H1 (cell line): ENCODE results near the gene IGSF5. TPM values are rescaled to one million over a fixed set of nuclear protein-coding genes. Genes with fewer than 3 reads are reported as not detected.

Source experiments
- CEBPB ChIP-seq: IDR thresholded peaks from 2 replicates; pipeline ENCODE4 v1.6.1; 2012; ENCODE audit warnings: low read depth, low read length
- CHD7 ChIP-seq: fragments of 300-600 bp; sonication (generic); IDR thresholded peaks from 2 replicates; pipeline ENCODE4 v1.7.1; 2012; ENCODE audit warnings: low read length, moderate library complexity, mild to moderate bottlenecking, inconsistent platforms; ENCODE audit not compliant: insufficient replicate concordance
- MAX ChIP-seq: IDR thresholded peaks from 2 replicates; pipeline ENCODE4 v1.6.1; 2012; ENCODE audit warnings: inconsistent platforms
- RBBP5 ChIP-seq: IDR thresholded peaks from 2 replicates; pipeline ENCODE4 v1.7.1; 2012; ENCODE audit warnings: low read depth, mild to moderate bottlenecking, inconsistent platforms, low read length, moderate library complexity, borderline replicate concordance
- RFX5 ChIP-seq: IDR thresholded peaks from 2 replicates; pipeline ENCODE4 v1.6.1; 2011; ENCODE audit warnings: low read depth, low read length, improper control_type of control experiment, borderline replicate concordance
- polyA plus RNA-seq, 7 experiments: library from polyadenylated mRNA; depleted of rRNA in 3 of 7; stranded (reverse) in 5 of 7; unstranded in 2 of 7; fragments of >200 nt in 5 of 7; fragments of 200-250 nt in 2 of 7; gene quantifications; 1 replicate in 5 of 7; 2 replicates in 1 of 7; 4 replicates in 1 of 7; pipeline versions ENCODE4 v1.2.1 to v1.2.3, GENCODE V29; 2011 to 2013; ENCODE audit warnings: missing spikeins in 2 of 7, mixed read lengths in 2 of 7
- total RNA-seq: library from RNA; stranded (reverse); fragmentation: NEBNext Ultra II Directional; extraction: Animal tissue kit (Norgen Biotek cat#: 25700); gene quantifications from 2 replicates; pipeline ENCODE4 v1.2.1, GENCODE V29; 2021

The IGSF5 gene
- total and polyA plus RNA-seq, 2 of the 8 experiments (the other 6 are each of a cell fraction or from before 2014, with no cell fraction given): 4.4 to 5.4 TPM

DNA sequence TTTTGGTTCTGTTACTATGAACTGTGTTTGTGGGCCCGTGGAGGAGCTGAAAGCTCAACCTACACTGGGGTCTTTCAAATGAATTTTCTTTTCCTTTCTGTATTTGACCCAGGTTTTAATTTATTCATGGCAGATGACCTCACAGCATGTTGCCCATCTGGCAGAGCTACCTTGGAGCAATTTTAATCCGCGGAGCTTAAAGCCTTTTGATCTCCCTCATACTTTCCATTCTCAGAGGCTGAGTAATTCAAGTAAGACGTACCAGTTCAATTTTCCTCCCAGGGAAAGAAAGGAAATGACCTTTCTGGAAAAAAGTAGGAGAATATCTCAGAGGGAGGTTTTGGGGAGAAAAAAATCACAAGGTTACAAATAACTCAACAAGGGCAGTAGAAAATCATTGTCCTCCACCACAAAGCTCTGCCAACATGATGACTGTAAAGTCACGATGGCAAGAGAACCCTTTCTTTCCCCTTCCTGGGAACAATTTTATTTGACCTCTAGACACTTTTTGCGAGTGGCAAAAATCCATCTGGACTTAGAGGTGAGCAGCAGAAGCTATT, 100.7 kb downstream of the IGSF5 start (continued):
- TF ChIP-seq CHD7 (no peak), RBBP5 (no peak), MAX (no peak), CEBPB (no peak), RFX5 (no peak)
